Lower lobe of right lung (tissue), 2 donors: Measurements from ENCODE around the gene IER5L. TPM values are rescaled to one million over a fixed set of nuclear protein-coding genes. Genes with fewer than 3 reads are reported as not detected.

Experiments
- ATAC-seq, 2 donors: fragments of 200-7000 bp; cut with Tn5 transposase; one replicate each; pipeline ENCODE4 v1.9.1; 2020 to 2022; ENCODE audit warnings: mild to moderate bottlenecking in 2 of 2, moderate library complexity in 2 of 2
- DNase-seq: peaks from one replicate; pipeline ENCODE4 v3.0.0-alpha.2; 2020
- H3K27ac ChIP-seq: fragments of 200-600 bp; one replicate; pipeline ENCODE4 v1.8.0; 2022
- H3K27me3 ChIP-seq: fragments of 200-600 bp; one replicate; pipeline ENCODE4 v1.8.0; 2022; ENCODE audit warnings: low read depth
- H3K36me3 ChIP-seq: fragments of 200-600 bp; one replicate; pipeline ENCODE4 v1.8.0; 2022; ENCODE audit warnings: mild to moderate bottlenecking
- H3K4me1 ChIP-seq: fragments of 200-600 bp; one replicate; pipeline ENCODE4 v1.8.0; 2022
- H3K4me3 ChIP-seq: fragments of 200-600 bp; one replicate; pipeline ENCODE4 v1.8.0; 2022; ENCODE audit warnings: mild to moderate bottlenecking
- H3K9me3 ChIP-seq: fragments of 200-600 bp; one replicate; pipeline ENCODE4 v1.8.0; 2022
- CTCF ChIP-seq: fragments of 200-600 bp; IDR thresholded peaks from one replicate; pipeline ENCODE4 v1.8.0; 2022; ENCODE audit warnings: antibody characterized with exemption, mild to moderate bottlenecking
- intact Hi-C: fragments of 100-400 bp; cut with DNase I; formaldehyde crosslinking; loops from one replicate; pipeline ENCODE4 v1.11.0; 2022
- total RNA-seq: library from RNA; stranded (reverse); fragmentation: NEBNext Ultra II Directional; extraction: Animal tissue kit (Norgen Biotek cat#: 25700); gene quantifications from one replicate; pipeline ENCODE4 v1.2.1, GENCODE V29; 2021
- donor health status: DM: no; HTN: yes; CAD: no; lungs with severe emphysema.

The IER5L gene
- total RNA-seq, 1 donor from 2014 or later: 8.7 TPM

GRCh38 chr9:129139233-129139992 lies 38.6 kb downstream of the IER5L start:
- TF ChIP-seq CTCF: peak; percentile 92
- Histone ChIP-seq H3K9me3 (no peaks in the 10 kb centered on the region), H3K36me3 (peaks cover 50% of the 10 kb centered on the region), H3K27ac (peak overlapping the region; percentile 100), H3K27me3 (no peaks in the 10 kb centered on the region), H3K4me1 (peaks cover 74% of the 10 kb centered on the region), H3K4me3 (peak overlapping the region; percentile 65)
- DNase-seq (peak; percentile 71), ATAC-seq (peak; percentile 82)
- intact Hi-C loops: loop anchor here (10.0 kb wide), 1 partner anchor 475 kb away; no protein-coding TSS in a partner anchor

- Histone ChIP-seq H3K4me3 (peak overlapping the region; percentile 65), H3K4me1 (peaks cover 68% of the 10 kb centered on the region), H3K36me3 (peaks cover 50% of the 10 kb centered on the region), H3K27me3 (no peaks in the 10 kb centered on the region), H3K27ac (peak overlapping the region; percentile 100), H3K9me3 (no peaks in the 10 kb centered on the region)
- no peak for DNase-seq
- ATAC-seq: peak in 1 of 2 donors; percentile 1
- no peak for TF ChIP-seq CTCF
- intact Hi-C loops: loop anchor here (10.0 kb wide), 1 partner anchor 476 kb away; no protein-coding TSS in a partner anchor
These were observed 39.4 kb downstream of the IER5L start for GRCh38 chr9:129138476-129139232.

GRCh38 chr9:129138144-129138462 lies 40.0 kb downstream of the IER5L start:
- intact Hi-C loops: loop anchor here (10.0 kb wide), 1 partner anchor 477 kb away; no protein-coding TSS in a partner anchor
- no peaks in the 10 kb centered on the region for H3K9me3 ChIP-seq
- ATAC-seq (no peak), DNase-seq (no peak)
- peaks cover 62% of the 10 kb centered on the region for H3K4me1 ChIP-seq
- TF ChIP-seq CTCF: no peak
- peak overlapping the region; percentile 100 for H3K27ac ChIP-seq
- no peaks in the 10 kb centered on the region for H3K27me3 ChIP-seq
- H3K36me3 ChIP-seq: peaks cover 56% of the 10 kb centered on the region
- H3K4me3 ChIP-seq: peak overlapping the region; percentile 65

- Histone ChIP-seq H3K27me3 (no peaks in the 10 kb centered on the region), H3K4me3 (no peak overlapping the region), H3K36me3 (peaks cover 59% of the 10 kb centered on the region), H3K9me3 (no peaks in the 10 kb centered on the region), H3K4me1 (peaks cover 57% of the 10 kb centered on the region), H3K27ac (peak overlapping the region; percentile 100)
- intact Hi-C loops: loop anchor here (10.0 kb wide), 1 partner anchor 477 kb away; no protein-coding TSS in a partner anchor
- DNase-seq: no peak
- no peak for TF ChIP-seq CTCF
- ATAC-seq: no peak
These were observed 40.5 kb downstream of the IER5L start for GRCh38 chr9:129137292-129138143.

- ATAC-seq: no peak
- TF ChIP-seq CTCF: no peak
- no peak overlapping the region for H3K4me3 ChIP-seq
- intact Hi-C loops: loop anchor here (10.0 kb wide), 1 partner anchor 478 kb away; no protein-coding TSS in a partner anchor
- H3K27me3 ChIP-seq: no peaks in the 10 kb centered on the region
- H3K4me1 ChIP-seq: peaks cover 51% of the 10 kb centered on the region
- DNase-seq: no peak
- no peak overlapping the region for H3K27ac ChIP-seq
- peaks cover 62% of the 10 kb centered on the region for H3K36me3 ChIP-seq
- no peaks in the 10 kb centered on the region for H3K9me3 ChIP-seq
These were observed 41.5 kb downstream of the IER5L start for GRCh38 chr9:129136446-129137035.
